RPMI7951 (cell line): ENCODE measurements around the gene ATP2A3. TPM values are rescaled to one million over a fixed set of nuclear protein-coding genes. Genes with fewer than 3 reads are reported as not detected.

Source experiments
- DNase-seq: peaks from one replicate; pipeline ENCODE4 v3.0.0-alpha.2; 2012; ENCODE audit warnings: low read depth
- total RNA-seq: library from RNA; depleted of rRNA; stranded (reverse); fragments of >200 nt; shearing (Covaris generic); gene quantifications from 2 replicates; pipeline ENCODE4 v1.2.3, GENCODE V29; 2014

ATP2A3 gene
- total RNA-seq, 1 experiment from 2014 or later = 0.96 TPM

DNA sequence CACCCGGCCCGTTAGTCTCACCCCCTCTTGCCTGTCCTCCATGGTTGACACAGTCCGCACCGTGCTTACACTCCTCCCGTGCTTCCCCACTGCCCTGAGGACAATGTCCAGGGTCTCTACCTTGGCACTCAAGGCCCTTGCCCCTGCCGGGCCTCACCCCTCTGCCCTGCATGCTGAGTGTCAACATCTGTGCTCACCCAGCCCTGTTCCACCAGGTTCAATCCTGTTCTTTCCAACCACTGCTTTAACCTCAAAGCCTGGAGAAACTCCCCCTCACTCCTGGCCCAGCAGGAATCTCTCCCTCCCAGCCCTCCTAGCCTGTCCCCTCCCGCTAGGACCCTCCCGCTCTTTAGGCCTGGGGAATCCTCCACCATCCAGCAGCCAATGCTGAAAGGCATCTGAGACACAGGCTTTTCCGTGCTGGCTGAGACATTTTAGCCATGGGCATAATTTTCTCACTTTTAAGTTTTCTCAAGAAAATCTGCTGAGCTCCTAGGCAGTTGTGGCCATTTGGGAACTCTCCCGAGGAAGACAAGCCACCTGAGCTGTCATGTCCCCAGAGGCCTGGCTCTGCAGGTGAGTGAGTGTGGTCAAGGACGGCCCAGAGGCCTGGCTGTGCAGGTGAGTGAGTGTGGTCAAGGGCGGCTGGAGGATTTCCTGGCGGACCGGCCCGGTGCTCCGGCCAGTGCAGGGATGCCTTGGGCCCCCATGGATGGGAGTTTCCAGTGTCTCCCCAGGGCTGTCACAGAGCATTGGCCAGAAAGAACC lies 37.2 kb downstream of the ATP2A3 start:
- no peak for DNase-seq

DNA sequence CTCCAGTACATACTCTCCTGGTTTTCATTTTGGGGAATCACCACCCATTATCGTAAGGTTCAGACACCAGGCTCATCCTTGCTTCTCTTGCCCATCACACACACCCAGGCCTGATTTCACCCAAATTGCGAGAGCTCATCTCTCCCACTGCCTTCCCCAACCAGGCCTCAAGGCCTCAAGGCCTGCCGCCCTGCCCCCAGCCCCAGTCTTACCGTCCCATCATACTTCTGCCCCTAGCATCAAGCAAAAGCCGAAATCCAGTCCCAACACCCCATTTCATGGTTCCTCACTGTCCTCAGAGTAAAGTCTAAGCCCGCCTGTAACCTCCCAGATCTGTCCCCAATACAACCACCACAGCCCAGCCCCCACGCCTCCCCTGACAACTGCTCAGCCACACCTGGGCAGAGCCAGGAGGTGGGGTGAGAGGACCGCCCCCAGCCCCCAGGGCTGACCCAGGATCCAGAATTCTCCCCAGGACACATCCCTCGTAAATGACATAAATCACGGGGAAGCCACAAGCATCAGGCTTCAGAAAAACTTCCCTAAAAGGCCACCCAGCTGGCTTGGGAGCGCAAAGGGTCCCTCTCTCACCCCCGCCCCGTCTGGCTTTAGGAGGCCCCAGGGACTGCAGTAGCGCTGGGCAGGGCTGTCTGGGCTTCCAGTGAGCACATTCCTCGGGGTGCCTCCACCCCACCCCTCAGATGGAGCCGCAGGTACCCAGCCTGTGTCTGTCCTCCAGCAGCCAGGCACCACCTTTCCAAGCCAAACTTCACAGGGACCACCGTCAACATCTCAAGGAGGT lies 38.4 kb downstream of the ATP2A3 start:
- no peak for DNase-seq

DNA sequence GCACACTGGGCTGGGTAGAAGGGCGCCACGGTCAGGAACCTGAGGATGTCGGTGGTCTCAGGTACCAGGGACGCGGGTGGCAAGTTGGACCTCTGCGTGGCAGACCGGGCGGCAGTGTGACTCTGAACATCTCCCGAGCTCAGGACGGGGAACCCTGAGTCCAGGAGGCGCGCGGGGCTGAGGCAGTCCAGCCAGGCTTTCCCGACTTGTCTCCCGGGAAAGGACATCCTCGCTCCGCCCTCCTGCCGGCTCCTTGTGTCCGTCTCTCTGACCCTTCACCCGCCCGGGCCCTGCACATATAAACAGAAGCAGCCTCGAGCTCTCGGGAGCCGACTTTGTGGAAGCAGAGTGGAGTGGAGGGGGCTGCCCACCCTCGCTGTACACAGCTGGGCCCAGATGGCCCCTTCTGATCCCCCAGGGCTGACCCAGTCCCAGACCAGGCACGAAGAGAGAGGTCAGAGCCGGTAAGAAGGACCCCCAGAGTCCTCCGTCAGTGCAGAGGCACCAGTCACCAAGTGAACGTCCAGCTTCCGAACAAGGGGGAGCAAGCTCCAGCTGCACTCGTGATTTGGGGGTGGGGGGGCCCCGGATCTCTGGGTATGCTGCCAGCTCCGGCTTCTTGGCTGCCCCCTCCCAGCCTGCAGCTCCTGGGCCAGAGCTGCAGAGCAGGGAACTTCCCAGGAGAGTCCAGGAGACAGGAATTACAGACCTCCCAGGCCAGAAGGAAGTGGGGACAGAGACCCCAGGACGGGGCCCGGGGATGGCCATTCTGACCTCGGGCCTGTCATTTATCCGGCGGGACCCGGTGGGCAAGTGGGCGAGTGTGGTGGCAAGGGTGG lies 39.5 kb downstream of the ATP2A3 start:
- DNase-seq = no peak

DNA sequence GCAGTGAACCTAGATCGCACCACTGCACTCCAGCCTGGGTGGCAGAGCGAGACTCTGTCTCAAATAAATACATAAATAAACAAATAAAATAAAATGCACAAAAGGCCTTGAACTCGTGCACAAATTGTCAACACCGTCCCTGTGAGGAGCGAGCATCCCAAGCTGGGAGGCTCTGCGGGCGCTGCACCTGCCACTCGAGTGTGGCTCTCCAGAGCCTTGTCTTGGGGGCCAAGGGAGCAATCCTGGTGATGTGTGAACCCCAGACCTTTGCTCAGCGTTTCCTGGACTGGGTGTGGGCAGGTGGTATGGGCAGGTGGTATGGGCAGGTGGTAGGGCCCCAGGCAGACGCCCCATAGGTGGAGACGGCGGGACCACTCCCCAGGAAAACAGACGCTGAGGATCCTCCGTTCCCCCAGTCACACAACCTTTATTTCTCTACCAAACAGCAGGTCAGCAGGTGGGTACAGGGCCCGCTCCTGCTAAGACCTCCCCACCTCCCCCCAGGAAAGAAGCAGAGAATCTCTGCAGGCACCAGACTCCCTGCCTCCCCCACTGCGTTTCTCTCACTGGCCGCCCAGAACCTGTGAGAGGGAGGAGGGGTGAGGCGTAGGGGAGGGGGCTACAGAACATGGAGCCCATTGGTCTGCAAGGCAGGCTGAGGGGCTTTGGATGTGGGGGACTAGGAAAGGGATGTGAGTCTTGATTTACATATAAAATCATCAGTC lies 40.6 kb downstream of the ATP2A3 start:
- no peak for DNase-seq

DNA sequence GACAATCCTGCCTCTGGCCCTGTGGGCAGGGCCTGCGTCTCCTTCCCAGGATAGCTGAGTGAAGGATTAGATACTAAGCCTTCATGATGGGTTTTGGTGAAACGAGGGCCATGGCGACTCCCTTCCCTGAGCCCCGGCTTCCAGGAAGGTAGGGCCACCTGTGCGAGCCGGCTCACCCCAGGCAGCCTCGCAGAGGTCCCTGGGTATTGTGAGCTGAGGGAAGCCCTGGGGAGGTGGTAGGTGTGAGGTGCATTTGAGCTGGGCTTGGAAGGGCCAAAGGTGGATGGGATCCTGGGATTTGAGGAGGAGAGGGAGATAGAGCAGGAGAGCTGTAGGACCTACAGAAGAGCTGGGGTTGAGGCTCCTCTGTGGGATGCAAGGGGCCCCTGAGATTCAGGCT lies 41.5 kb downstream of the ATP2A3 start:
- DNase-seq = no peak

DNA sequence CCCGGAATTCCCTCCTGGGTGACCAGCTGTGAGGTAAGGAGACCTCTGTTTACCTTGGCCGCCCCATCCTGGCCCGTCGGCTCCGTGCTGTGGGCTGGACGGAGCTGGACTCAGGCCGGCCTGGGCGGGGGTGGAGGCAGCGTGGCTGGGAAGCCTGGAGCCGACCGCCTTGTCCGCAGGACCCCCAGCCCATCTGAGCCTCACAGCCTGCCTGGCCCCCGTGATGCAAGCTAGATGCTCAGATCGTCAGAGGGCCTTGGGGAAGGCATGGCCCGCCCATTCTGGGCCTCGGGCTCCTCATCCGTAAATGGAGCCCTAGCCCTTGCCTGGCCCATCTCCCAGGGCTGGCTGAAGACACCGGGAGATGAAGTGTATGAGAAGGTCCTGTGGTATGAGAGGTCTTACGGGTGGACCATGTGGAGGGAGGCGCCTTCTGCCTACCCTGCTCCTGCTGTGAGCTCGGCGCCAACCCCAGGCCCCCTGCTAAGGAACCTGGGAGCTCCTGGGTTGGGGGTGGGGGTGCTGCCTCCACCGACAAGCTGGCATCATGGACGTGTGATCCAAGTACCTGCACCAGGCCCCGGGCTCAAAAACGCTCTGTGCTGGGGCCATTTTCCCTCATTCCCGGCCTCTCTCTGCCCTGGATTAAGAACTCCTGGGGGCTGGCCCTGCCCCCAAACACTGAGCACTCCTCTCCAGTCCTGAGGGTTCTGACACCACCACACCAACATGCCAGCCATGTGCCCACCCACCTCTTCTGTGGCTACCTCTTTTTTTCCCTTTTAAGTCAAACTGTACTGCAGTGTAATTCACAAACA lies 42.5 kb downstream of the ATP2A3 start:
- no peak for DNase-seq

DNA sequence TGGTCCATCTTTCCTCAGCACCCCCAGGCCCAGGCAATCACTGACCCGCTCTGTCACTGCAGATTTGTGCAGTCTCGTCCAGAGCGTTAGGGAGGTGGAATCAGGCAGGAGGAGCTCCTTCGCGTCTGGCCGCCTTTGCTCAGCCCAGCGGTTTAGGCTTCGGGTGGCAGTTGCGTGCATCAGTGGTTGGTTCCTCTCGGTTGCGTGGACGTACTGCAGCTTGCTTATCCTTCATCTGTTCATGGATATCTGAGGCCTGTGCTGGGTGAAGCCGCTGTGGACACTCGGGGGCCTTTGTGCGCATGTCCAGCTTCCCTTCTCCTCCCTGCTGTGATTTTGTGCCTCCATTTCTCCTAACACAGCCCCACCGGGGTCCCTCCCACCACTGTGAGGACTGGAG lies 43.2 kb downstream of the ATP2A3 start:
- no peak for DNase-seq

DNA sequence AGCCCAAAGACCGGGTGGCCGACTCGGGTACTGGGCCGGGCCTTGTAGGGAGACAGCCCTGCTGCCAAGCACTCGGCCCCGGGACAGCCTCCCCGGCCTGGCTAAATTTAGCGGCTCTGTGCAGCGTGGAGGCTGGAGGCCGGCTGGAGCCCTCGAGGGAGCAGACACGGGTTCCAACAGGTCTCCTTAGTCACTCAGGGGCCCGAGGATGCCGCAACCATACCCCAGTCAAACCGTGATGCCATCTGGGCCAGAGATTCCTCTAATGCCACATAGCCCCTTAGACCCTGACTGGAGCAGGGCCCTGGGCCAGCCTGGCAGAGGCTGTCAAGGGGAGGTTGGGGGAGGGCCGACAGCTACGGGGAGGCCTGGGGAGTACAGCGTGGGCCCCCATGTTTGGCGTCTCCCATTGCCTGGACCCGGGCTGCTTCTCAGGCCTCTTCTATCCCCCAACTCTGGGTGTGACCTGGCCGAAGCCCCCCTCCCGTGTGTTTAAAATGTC lies 45.1 kb downstream of the ATP2A3 start:
- no peak for DNase-seq

DNA sequence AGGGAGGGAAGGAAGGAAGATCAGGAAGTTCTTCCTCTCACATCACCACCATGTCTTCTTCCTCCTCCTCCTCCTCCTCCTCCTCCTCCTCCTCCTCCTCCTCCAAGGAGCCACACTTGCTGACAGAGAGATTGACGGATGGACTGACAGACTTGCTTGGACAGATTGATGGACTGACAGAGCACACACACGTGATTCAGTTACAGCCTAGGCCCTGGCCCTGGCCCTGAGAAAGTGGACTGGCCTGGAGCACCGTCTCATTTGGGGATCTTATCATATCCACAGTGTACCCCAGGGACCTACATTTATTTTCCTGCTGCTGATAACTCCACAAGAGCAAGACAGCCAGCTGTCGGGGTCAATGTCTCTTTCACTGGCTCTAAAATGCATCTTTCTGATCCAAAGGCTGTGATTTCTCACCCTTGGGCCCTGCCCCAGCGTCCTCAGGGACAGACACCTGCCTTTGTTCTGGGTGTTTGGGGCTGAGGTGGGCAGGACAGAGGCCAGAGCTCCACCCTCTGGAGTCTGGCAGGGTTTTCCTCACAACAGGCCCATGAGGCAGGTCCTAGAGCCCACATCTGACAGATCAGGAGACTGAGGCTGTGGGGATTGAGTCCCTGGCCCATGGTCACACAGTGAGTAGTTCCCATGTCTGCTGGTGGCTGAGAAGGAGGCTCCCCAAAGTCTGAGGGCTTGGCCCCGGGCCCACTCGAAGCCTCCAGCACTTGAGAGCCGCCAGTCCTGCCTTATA lies 45.7 kb downstream of the ATP2A3 start:
- DNase-seq = no peak

DNA sequence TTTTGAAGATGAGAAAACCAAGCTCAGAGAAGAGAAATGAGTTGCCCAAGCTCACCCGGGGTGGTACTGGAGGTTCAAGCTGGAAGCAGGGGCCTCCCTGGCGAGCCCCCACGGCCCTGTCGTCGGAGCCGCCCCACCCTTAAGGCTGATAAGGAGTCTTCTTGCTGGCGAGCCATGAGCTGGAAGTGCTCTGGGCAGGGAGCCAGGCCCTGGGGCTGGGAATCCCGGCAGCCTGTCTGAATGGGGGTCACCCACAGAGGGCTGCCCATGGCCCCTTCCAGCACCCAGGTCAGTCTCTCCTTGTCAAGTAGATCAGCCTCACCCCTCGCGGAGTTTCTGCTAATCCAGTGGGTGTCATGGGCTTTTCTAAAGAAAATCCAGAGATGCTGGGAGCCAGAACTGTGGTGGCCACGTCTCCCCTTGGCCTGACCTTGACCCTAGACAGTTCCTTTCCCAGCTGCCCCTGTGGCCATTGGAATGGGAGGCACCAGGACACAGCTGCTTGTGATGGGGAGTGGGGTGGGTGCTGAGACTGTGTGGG lies 46.8 kb downstream of the ATP2A3 start:
- DNase-seq = peak; percentile 21

DNA sequence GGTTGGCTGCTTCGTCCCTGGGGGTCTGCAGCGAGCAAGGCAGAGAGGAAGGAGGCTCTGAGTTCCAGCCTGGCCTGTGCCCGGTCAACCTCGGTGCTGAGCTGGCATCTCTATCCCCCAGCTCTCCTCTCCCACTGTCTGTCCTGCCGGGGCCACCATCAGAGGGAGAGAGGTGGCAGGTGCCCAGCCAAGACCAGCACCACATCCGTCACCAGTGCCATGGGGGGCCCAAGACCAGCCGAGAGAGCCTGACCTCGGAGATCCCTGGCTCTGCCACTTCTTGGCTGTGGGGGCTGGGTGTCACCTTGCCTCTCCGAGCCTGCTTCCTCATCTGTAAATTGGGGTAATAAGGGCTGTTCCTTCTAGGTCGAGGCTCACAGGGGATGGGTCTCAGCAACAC lies 47.4 kb downstream of the ATP2A3 start:
- DNase-seq = no peak

DNA sequence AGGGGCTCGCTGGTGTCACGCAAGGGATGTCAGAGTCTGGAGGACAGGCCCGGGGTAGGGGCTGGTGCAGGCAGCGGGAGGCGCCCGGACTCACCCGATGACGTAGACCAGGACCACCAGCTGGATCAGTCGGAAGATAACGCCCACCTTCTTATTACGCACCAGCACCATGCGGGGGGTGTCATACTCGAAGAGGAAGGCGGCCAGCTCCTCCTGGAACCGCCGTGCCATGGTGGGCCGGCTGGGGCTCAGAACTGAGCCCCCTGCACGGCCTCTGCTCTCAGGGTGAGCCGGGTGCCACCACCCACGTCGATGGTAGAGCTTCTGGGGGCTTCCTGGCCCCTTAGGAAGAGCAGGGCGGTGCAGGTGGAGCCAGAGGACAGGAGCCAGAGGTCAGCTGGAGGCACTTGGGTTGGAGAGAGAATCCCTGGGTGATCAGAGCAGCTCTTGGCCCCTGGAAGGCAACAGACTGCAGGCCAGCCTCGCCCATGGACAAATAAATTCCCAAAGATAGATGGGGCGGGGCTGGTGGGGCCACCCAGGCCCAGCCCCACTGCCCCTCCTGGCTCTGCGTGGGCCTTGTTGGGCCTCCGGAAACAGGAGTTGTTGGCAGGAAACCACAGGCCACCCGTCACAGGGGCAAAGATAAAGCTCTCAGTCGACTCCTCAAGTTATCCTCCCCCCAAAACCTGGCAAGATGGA lies 48.1 kb downstream of the ATP2A3 start, which contains the start of gene P2RX1:
P2RX1 (minus strand) TSS at position 471 of the 702 bp plus-strand sequence; CDS start at position 231, 240 bp downstream.
- no peak for DNase-seq

DNA sequence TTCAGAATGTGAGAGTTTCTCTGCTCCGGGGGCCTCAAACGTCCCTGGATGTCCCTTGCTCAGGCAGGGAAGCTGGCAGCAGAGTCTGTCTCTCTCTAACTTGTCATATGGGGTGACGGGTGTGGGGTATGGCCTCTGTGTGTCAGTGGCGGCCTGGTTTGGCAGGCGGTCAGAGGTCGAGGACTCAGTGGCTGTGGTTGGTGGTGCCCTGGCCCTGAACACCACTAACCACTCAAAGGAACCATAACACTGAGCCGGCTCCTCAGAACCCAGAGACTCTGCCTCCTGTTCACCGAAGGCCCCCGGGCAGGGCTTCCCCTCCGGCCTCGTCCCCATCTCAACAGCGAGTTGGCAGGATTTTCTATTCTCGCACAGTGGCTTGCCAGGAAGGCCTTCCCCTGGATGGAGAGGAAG lies 48.6 kb downstream of the ATP2A3 start:
- DNase-seq = no peak

DNA sequence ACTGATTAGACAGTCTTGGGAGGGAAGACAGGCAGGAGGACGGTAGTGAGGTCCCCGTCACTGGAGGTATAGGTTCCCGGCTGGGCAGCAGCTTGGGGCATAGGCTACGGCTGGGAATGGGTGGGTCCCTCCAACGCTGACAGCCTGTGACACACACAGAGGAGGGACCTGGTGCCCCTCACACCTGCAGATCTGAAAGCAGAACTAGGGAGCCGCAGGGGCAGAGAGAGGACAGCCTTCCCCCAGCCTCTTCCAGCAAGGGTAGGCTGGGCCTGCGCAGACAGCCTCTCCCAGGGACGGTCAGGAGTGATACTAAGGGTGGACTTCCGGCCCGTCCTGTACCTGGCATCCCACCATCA lies 49.9 kb downstream of the ATP2A3 start:
- DNase-seq = no peak

DNA sequence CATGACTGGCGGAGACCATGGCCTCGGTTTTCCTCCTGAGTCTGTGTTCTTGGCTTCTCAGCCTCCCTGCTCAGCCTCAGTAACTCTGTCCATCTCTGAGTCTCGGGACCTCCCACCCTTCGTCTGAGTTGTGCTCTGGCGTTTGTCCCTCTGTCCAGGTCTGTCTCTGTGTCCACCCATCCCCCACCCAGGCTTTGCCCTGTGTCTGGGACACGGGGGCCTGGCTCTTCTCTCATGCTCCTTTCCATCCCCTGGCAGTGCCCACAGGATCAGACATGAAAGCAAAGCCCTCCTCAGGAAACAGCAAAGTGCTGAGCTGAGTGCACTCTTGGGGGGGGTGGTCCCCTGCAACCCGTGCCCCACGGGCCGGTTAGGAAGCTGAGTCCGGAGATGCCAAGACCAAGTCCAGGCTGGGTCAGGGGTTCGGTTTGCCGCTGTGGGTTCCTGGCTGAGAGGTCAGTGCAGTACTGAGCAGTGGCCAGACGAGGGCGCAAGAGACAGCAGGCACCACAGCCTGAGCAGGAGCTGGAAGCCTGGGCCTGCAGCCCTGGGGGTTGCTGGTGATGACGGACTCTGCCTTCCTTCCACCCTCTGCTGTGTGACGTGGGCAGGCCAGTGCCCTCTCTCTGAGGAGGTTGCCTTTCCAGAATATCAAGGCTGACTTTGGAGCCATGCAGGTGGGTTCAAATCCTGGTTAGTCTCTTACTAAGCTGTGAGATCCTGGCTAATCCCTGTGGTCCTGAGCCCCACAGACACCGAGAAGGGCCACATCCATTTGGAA lies 50.5 kb downstream of the ATP2A3 start:
- DNase-seq = peak; percentile 45

DNA sequence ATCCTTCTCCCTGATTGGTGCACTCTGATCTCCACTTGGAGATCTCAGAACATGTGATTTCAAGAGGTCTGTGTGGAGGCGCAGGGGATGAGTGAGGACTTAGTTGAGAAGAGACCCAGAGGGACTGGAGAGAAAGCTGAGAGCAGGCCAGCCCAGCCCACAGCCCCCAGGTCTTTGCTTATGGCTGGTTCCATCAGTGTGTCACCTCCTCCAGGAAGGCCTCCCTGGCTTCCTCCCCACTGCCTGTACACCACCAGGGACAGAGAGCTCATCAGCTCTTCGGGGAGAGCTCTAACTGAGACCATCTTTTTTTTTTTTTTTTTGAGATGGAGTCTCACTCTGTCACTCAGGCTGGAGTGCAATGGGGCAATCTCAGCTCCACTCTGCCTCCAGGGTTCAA lies 51.4 kb downstream of the ATP2A3 start:
- no peak for DNase-seq

DNA sequence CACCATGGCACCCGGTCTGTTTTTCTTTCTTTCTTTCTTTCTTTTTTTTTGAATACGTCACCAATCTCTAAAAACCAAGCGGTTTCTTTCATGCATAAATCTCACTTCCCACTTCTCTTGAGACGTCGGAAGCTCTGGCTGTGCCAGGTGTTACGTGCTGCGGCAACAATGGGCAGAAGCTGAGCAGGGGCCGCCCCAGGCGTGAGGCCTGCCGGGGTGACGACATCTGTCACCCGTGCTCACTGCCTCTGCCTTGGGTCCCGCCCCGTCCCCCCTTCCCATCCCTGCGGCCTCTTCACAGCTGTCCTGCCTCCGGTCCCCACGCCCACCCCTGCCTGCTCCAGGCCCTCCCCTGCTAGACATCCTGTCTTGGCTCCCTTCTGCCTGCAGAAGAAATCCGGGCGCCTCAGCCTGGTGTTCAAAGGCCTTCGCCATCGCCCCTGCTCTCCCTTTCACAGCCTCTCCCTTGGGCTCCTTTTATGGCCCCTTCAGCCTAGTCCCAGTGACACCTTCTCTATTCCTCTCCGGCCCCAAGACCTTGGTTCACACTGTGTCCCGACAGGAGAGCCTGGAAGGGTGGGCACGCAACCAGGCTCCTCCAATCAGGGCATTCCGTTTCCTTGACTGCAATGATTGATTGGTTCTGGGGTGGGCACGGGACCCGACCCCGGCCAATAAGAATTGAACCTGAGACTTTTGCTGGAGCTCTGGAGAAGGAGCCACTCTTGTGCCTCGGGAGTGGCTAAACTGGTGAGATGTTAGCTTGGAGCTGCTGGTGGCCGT lies 52.8 kb downstream of the ATP2A3 start:
- no peak for DNase-seq
